HepG2 (cell line): ENCODE data around the gene CEP164. TPM values are rescaled to one million over a fixed set of nuclear protein-coding genes. Genes with fewer than 3 reads are reported as not detected.

Experiments
- ATAC-seq: fragments of 200-7000 bp; cut with Tn5 transposase; 3 replicates; pipeline ENCODE4 v1.9.1; 2020; ENCODE audit warnings: mild to moderate bottlenecking, moderate library complexity
- BruUV-seq: library from RNA; stranded (reverse); fragments of 400-500 nt; replicated peaks from 2 replicates; lab custom pipeline; 2021; lab: Mats Ljungman, UMichigan
- CTCF ChIA-PET: fragments of 300-600 bp; formaldehyde crosslinking; extraction: SDS; loops from one replicate; lab custom pipeline; 2021; ENCODE audit warnings: low total read pairs, inconsistent platforms, low intra/inter-chr PET ratio; lab: Yijun Ruan, JAX
- POLR2A ChIA-PET: fragments of 350-600 bp; sonication (Branson Sonifier 250); formaldehyde crosslinking; loops from one replicate; lab custom pipeline; 2020; ENCODE audit warnings: antibody characterized with exemption, inconsistent platforms; lab: Yijun Ruan, JAX
- DNase-seq: peaks from one replicate; pipeline ENCODE4 v3.0.0-alpha.2; 2015; ENCODE audit warnings: low spot score
- FAIRE-seq: peaks from 3 replicates; lab custom pipeline; 2011; peaks lifted over from hg19 to GRCh38; lab: Jason Lieb, UNC
- H2AFZ ChIP-seq: one replicate; pipeline ENCODE4 v1.6.1; 2011; ENCODE audit warnings: low read length, inconsistent platforms
- H3K27ac ChIP-seq: fragments of 300-600 bp; 3 replicates; pipeline ENCODE4 v1.8.0; 2011; ENCODE audit warnings: mixed run types, mild to moderate bottlenecking, mixed read lengths, low read length, inconsistent platforms; ENCODE audit not compliant: insufficient read depth; ENCODE audit errors: extremely low read length
- H3K27me3 ChIP-seq, 2 experiments: fragments of 200-600 bp in 1 of 2; 2 replicates in 1 of 2; 3 replicates in 1 of 2; pipeline versions ENCODE4 v1.6.0 to v1.8.0; 2011; ENCODE audit warnings: low read length in 2 of 2, mild to moderate bottlenecking in 2 of 2, moderate library complexity in 2 of 2, inconsistent platforms in 1 of 2; ENCODE audit not compliant: insufficient read depth in 2 of 2, control insufficient read depth in 1 of 2
- H3K36me3 ChIP-seq, 2 experiments: fragments of 200-600 bp in 1 of 2; replicated peaks in 1 of 2; 2 replicates in 1 of 2; 3 replicates in 1 of 2; pipeline versions ENCODE4 v1.5.1 to v1.8.0; 2011; ENCODE audit warnings: low read length in 2 of 2, inconsistent platforms in 1 of 2; ENCODE audit not compliant: insufficient read depth in 2 of 2, control insufficient read depth in 1 of 2
- H3K4me1 ChIP-seq: 2 replicates; pipeline ENCODE4 v1.5.1; 2012; ENCODE audit warnings: low read length, inconsistent platforms; ENCODE audit not compliant: insufficient read depth
- H3K4me2 ChIP-seq: 2 replicates; pipeline ENCODE4 v1.6.0; 2011; ENCODE audit warnings: low read depth, low read length, inconsistent platforms
- H3K4me3 ChIP-seq, 3 experiments: fragments of 200-600 bp in 1 of 3; sonication (generic), shearing (Covaris generic) in 1 of 3; replicated peaks in 1 of 3; 2 replicates each; pipeline ENCODE4 v1.5.1; 2011 to 2016; ENCODE audit warnings: low read length in 3 of 3, inconsistent platforms in 2 of 3, low read depth in 2 of 3, mild to moderate bottlenecking in 2 of 3, control low read depth in 1 of 3, mixed read lengths in 1 of 3; ENCODE audit not compliant: insufficient read depth in 1 of 3
- H3K79me2 ChIP-seq: one replicate; pipeline ENCODE4 v1.6.1; 2011; ENCODE audit warnings: low read length, inconsistent platforms; ENCODE audit not compliant: insufficient read depth
- H3K9ac ChIP-seq: 2 replicates; pipeline ENCODE4 v1.6.0; 2011; ENCODE audit warnings: mild to moderate bottlenecking, low read depth, low read length, inconsistent platforms; ENCODE audit not compliant: insufficient read depth
- H3K9me3 ChIP-seq: 2 replicates; pipeline ENCODE4 v1.5.1; 2012; ENCODE audit warnings: mild to moderate bottlenecking, low read length
- H4K20me1 ChIP-seq: 2 replicates; pipeline ENCODE4 v1.6.0; 2011; ENCODE audit warnings: inconsistent platforms, mild to moderate bottlenecking, low read length, moderate library complexity; ENCODE audit not compliant: insufficient read depth
- DMAP1 ChIP-seq: IDR thresholded peaks from 2 replicates; pipeline ENCODE4 v1.6.1; 2016
- FOXA1 ChIP-seq, 2 experiments: fragments of 450-650 bp in 1 of 2; sonication (generic) in 1 of 2; formaldehyde crosslinking in 1 of 2; IDR thresholded peaks; 2 replicates each; pipeline versions ENCODE4 v1.4.0 to v1.6.1; 2016 to 2020; ENCODE audit warnings: missing genetic modification reagents in 1 of 2
- IKZF1 ChIP-seq: fragments of 450-650 bp; IDR thresholded peaks from 2 replicates; pipeline ENCODE4 v1.7.1; 2016
- IRF9 ChIP-seq: sonication (generic); formaldehyde crosslinking; IDR thresholded peaks from 2 replicates; pipeline ENCODE4 v1.8.0; 2022; ENCODE audit warnings: missing genetic modification reagents, mild to moderate bottlenecking, borderline replicate concordance
- KLF13 ChIP-seq: sonication (generic); formaldehyde crosslinking; IDR thresholded peaks from 2 replicates; pipeline ENCODE4 v1.4.0; 2020; ENCODE audit warnings: mild to moderate bottlenecking, missing genetic modification reagents
- MXD1 ChIP-seq: sonication (generic); formaldehyde crosslinking; IDR thresholded peaks from 2 replicates; pipeline ENCODE4 v1.4.0; 2020; ENCODE audit warnings: mild to moderate bottlenecking, missing genetic modification reagents
- MZF1 ChIP-seq: sonication (generic); formaldehyde crosslinking; IDR thresholded peaks from 2 replicates; pipeline ENCODE4 v1.8.1; 2023; ENCODE audit warnings: mild to moderate bottlenecking, missing genetic modification reagents, borderline replicate concordance
- PATZ1 ChIP-seq: sonication (generic); formaldehyde crosslinking; IDR thresholded peaks from 2 replicates; pipeline ENCODE4 v1.4.0; 2020; ENCODE audit warnings: missing genetic modification reagents
- TFE3 ChIP-seq: IDR thresholded peaks from 2 replicates; pipeline ENCODE4 v1.6.1; 2016
- WIZ ChIP-seq: sonication (generic); formaldehyde crosslinking; IDR thresholded peaks from 2 replicates; pipeline ENCODE4 v1.5.1; 2020; ENCODE audit warnings: mild to moderate bottlenecking, missing genetic modification reagents
- ZNF232 ChIP-seq: sonication (generic); formaldehyde crosslinking; IDR thresholded peaks from 2 replicates; pipeline ENCODE4 v1.4.0; 2020; ENCODE audit warnings: missing genetic modification reagents, borderline replicate concordance
- ZNF280B ChIP-seq: sonication (generic); formaldehyde crosslinking; IDR thresholded peaks from 2 replicates; pipeline ENCODE4 v1.5.0; 2020; ENCODE audit warnings: missing genetic modification reagents, mild to moderate bottlenecking, borderline replicate concordance
- ZNF580 ChIP-seq: IDR thresholded peaks from 2 replicates; pipeline ENCODE4 v1.6.1; 2016; ENCODE audit warnings: low read depth, borderline replicate concordance
- ZNF615 ChIP-seq: sonication (generic); formaldehyde crosslinking; IDR thresholded peaks from 2 replicates; pipeline ENCODE4 v1.5.0; 2020; ENCODE audit warnings: mild to moderate bottlenecking, missing genetic modification reagents, borderline replicate concordance
- ZNF775 ChIP-seq: sonication (generic); formaldehyde crosslinking; IDR thresholded peaks from 2 replicates; pipeline ENCODE4 v1.4.0; 2020; ENCODE audit warnings: missing genetic modification reagents, mild to moderate bottlenecking, moderate library complexity, borderline replicate concordance
- ZNF782 ChIP-seq: sonication (generic); formaldehyde crosslinking; IDR thresholded peaks from 2 replicates; pipeline ENCODE4 v1.4.0; 2020; ENCODE audit warnings: missing genetic modification reagents, mild to moderate bottlenecking, borderline replicate concordance
- ZNF816 ChIP-seq: sonication (generic); formaldehyde crosslinking; IDR thresholded peaks from 2 replicates; pipeline ENCODE4 v1.8.0; 2022; ENCODE audit warnings: missing genetic modification reagents, mild to moderate bottlenecking, borderline replicate concordance
- ZNF891 ChIP-seq: sonication (generic); formaldehyde crosslinking; IDR thresholded peaks from 2 replicates; pipeline ENCODE4 v1.5.0; 2020; ENCODE audit warnings: mild to moderate bottlenecking, missing genetic modification reagents
- WGBS: methylation state at CpG from one replicate; pipeline ENCODE4 v1.1.6; 2017; ENCODE audit warnings: low lambda C conversion rate; 5-methylcytosine and 5-hydroxymethylcytosine counted together
- in situ Hi-C: cut with HindIII; loops from 2 replicates; pipeline ENCODE4 v1.10.0; 2017; ENCODE audit warnings: low pct_unique_long_range_greater_than_20kb; ENCODE audit not compliant: extremely low pct_ligation_motif_present
- intact Hi-C: fragments of 100-400 bp; cut with micrococcal nuclease; formaldehyde crosslinking; loops from one replicate; pipeline ENCODE4 v1.10.0; 2022; ENCODE audit not compliant: unreplicated experiment
- polyA plus RNA-seq, 8 experiments: library from polyadenylated mRNA; depleted of rRNA in 3 of 8; stranded (reverse) in 7 of 8; unstranded in 1 of 8; fragments of >200 nt; fragmentation: Illumina TruSeq in 4 of 8; extraction: Trizol in 4 of 8; gene quantifications; 2 replicates each; pipeline versions ENCODE4 v1.2.1 to v1.2.3, GENCODE V29; 2011 to 2016; ENCODE audit warnings: low read depth in 4 of 8, missing spikeins in 1 of 8, mixed read lengths in 1 of 8; ENCODE audit not compliant: insufficient read depth in 1 of 8
- total RNA-seq, 5 experiments: library from RNA; depleted of rRNA; stranded (reverse); fragments of >200 nt; fragmentation: Illumina TruSeq; extraction: Trizol; gene quantifications; 2 replicates each; pipeline ENCODE4 v1.2.3, GENCODE V29; 2016; ENCODE audit warnings: low read depth in 1 of 5

Gene CEP164
- total and polyA plus RNA-seq, 2 of the 13 experiments (the other 11 are each of a cell fraction or from before 2014, with no cell fraction given), result 11.4 to 15.2 TPM

- BruUV-seq, result no TSS peak
- Histone ChIP-seq H3K4me1 (no peaks in the 10 kb centered on the region), H3K4me2 (no peak overlapping the region), H3K79me2 (no peaks in the 10 kb centered on the region)
- POLR2A ChIA-PET, result no interaction called here
- 30% methylated on average over 6 of the region's 6 CpGs for WGBS
- no peak for ATAC-seq
- CTCF ChIA-PET, result no interaction called here
- no peak for FAIRE-seq
- in situ Hi-C loops, result no loop called here
- TF ChIP-seq ZNF580 (CRISPR knock-in tag) (no peak), FOXA1 (IDR thresholded peaks at IDR 0.05) (no peak), FOXA1 (CRISPR knock-in tag; IDR thresholded peaks at IDR 0.05) (no peak), KLF13 (CRISPR knock-in tag) (no peak), ZNF782 (CRISPR knock-in tag) (no peak), IRF9 (no peak), TFE3 (no peak), ZNF891 (CRISPR knock-in tag) (no peak), DMAP1 (CRISPR knock-in tag) (no peak), ZNF280B (CRISPR knock-in tag) (no peak), MXD1 (no peak), ZNF615 (CRISPR knock-in tag) (no peak), PATZ1 (CRISPR knock-in tag) (no peak), ZNF775 (no peak), IKZF1 (no peak), ZNF816 (no peak), MZF1 (CRISPR knock-in tag) (no peak), WIZ (CRISPR knock-in tag) (no peak), ZNF232 (CRISPR knock-in tag) (no peak)
- TF ChIP-seq, all 625 proteins: peak for 0
- H3K4me3 ChIP-seq, result no peak overlapping the region
- H4K20me1 ChIP-seq, result no peaks in the 10 kb centered on the region
- no peak overlapping the region for H2AFZ ChIP-seq
- H3K36me3 ChIP-seq, result no peaks in the 10 kb centered on the region
- H3K27ac ChIP-seq, result no peak overlapping the region
- H3K9ac ChIP-seq, result no peak overlapping the region
- intact Hi-C loops, result no loop called here
- no peaks in the 10 kb centered on the region for H3K9me3 ChIP-seq
- H3K27me3 ChIP-seq, result peaks cover 5 to 14% of the 10 kb centered on the region in 2 experiments; a peak in 4 of 5 replicates
- DNase-seq, result no peak
Measured at GRCh38 chr11:117453886-117454563, 126.4 kb downstream of the CEP164 start.
